PFSK-1 (cell line): ENCODE results near the gene DIAPH2.

Experiments
- FOXP2 ChIP-seq: optimal IDR thresholded peaks from 2 replicates; pipeline ENCODE3; 2011; ENCODE audit warnings: borderline replicate concordance, control low read depth, inconsistent platforms; ENCODE audit not compliant: insufficient read depth; ENCODE audit errors: extremely low read length, extremely low read depth
- POLR2AphosphoS5 ChIP-seq: IDR thresholded peaks from 2 replicates; pipeline ENCODE4 v1.6.1; 2012; ENCODE audit warnings: low read depth, mild to moderate bottlenecking, control low read depth, low read length, moderate library complexity
- SIN3A ChIP-seq: IDR thresholded peaks from 2 replicates; pipeline ENCODE4 v1.6.1; 2012; ENCODE audit warnings: mild to moderate bottlenecking, low read length, moderate library complexity, borderline replicate concordance; ENCODE audit not compliant: insufficient read depth
- TAF1 ChIP-seq: IDR thresholded peaks from 2 replicates; pipeline ENCODE4 v1.6.1; 2012; ENCODE audit warnings: low read length, control low read depth, borderline replicate concordance; ENCODE audit not compliant: insufficient read depth
- TF ChIP-seq, protein P1 (sequence below), 2 experiments: IDR thresholded peaks; 2 replicates each; pipeline versions ENCODE4 v1.6.1 to v1.8.0; 2011 to 2012; ENCODE audit warnings: low read depth in 2 of 2, low read length in 2 of 2, control low read depth in 1 of 2, inconsistent platforms in 1 of 2, mild to moderate bottlenecking in 1 of 2, moderate library complexity in 1 of 2; ENCODE audit not compliant: insufficient read depth in 1 of 2

DNA sequence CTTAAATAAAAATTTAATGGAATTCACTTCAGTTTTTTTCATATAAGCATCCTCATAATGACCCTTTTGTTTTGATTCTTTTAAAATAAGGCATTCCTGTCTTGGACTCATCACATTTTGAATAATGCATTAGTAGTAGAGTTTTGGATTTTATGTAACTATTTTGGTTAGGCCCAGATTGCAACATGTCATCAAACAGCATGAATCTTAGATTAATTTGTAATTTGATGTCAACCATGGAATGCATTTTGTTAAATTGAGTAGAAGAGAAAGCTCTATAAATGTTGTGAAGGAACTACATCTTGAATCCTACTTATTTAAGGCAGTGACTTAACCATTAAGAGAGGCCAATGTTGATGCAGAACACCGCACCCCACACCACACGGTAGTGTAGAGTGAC is 3.1 kb downstream of the DIAPH2 start:
- TF ChIP-seq POLR2AphosphoS5 (no peak), TAF1 (no peak), FOXP2 (no peak), SIN3A (no peak)
- TF ChIP-seq, protein P1, sequence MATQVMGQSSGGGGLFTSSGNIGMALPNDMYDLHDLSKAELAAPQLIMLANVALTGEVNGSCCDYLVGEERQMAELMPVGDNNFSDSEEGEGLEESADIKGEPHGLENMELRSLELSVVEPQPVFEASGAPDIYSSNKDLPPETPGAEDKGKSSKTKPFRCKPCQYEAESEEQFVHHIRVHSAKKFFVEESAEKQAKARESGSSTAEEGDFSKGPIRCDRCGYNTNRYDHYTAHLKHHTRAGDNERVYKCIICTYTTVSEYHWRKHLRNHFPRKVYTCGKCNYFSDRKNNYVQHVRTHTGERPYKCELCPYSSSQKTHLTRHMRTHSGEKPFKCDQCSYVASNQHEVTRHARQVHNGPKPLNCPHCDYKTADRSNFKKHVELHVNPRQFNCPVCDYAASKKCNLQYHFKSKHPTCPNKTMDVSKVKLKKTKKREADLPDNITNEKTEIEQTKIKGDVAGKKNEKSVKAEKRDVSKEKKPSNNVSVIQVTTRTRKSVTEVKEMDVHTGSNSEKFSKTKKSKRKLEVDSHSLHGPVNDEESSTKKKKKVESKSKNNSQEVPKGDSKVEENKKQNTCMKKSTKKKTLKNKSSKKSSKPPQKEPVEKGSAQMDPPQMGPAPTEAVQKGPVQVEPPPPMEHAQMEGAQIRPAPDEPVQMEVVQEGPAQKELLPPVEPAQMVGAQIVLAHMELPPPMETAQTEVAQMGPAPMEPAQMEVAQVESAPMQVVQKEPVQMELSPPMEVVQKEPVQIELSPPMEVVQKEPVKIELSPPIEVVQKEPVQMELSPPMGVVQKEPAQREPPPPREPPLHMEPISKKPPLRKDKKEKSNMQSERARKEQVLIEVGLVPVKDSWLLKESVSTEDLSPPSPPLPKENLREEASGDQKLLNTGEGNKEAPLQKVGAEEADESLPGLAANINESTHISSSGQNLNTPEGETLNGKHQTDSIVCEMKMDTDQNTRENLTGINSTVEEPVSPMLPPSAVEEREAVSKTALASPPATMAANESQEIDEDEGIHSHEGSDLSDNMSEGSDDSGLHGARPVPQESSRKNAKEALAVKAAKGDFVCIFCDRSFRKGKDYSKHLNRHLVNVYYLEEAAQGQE (IDR thresholded peaks at IDR 0.05; ENCODE audit: insufficient read depth in 1 of 2, low read depth in 2 of 2, low read length in 2 of 2) = no peak
